ENCODE measurements around the gene ARFGEF2. TPM values are rescaled to one million over a fixed set of nuclear protein-coding genes. Genes with fewer than 3 reads are reported as not detected.

Gene ARFGEF2
- total RNA-seq, 1 experiment from 2014 or later, result 20.9 TPM

- TF ChIP-seq E2F4 (CRISPR knock-in tag; IDR thresholded peaks at IDR 0.05; ENCODE audit: borderline replicate concordance, low read depth), result no peak
Measured at GRCh38 chr20:48912065-48912464, 9.4 kb upstream of the ARFGEF2 start (continued).

GRCh38 chr20:48916699-48917098 is 4.8 kb upstream of the ARFGEF2 start:
- CTCF ChIA-PET, result interaction anchor here (1.3 kb wide), 1 partner anchor 259 kb away, joined by 4 read pairs; no protein-coding TSS in a partner anchor
- POLR2A ChIA-PET, result no interaction called here
- H3K9me3 Mint-ChIP-seq, result no peaks in the 10 kb centered on the region
- no peak overlapping the region for H3K27ac Mint-ChIP-seq
- no peaks in the 10 kb centered on the region for H3K36me3 Mint-ChIP-seq
- no peak for DNase-seq (ENCODE audit: low spot score)
- H3K27me3 Mint-ChIP-seq (ENCODE audit: low read depth), result 0 out of 2 replicates have a peak, but pooled peaks cover 3% of the 10 kb centered on the region
- no peak for ATAC-seq
- peaks cover 10% of the 10 kb centered on the region; the same call in 1 of the 2 replicates for H3K4me1 Mint-ChIP-seq
- H3K4me3 Mint-ChIP-seq, result no peak overlapping the region
- TF ChIP-seq NR1H2 (CRISPR knock-in tag; IDR thresholded peaks at IDR 0.05) (no peak), RELA (CRISPR knock-in tag; IDR thresholded peaks at IDR 0.05; ENCODE audit: borderline replicate concordance) (no peak), CTCF (IDR thresholded peaks at IDR 0.05) (no peak), ZNF671 (CRISPR knock-in tag; IDR thresholded peaks at IDR 0.05) (no peak), ELF4 (CRISPR knock-in tag; IDR thresholded peaks at IDR 0.05; ENCODE audit: low read depth) (no peak), E2F1 (CRISPR knock-in tag; IDR thresholded peaks at IDR 0.05) (no peak), JAZF1 (CRISPR knock-in tag; IDR thresholded peaks at IDR 0.05) (no peak), ZNF232 (CRISPR knock-in tag; IDR thresholded peaks at IDR 0.05) (no peak), ZNF138 (CRISPR knock-in tag; conservative IDR thresholded peaks at IDR 0.05) (no peak), ESRRA (CRISPR knock-in tag; IDR thresholded peaks at IDR 0.05; ENCODE audit: borderline replicate concordance) (no peak)

GRCh38 chr20:48919336-48919881 is 2.1 kb upstream of the ARFGEF2 start:
- H3K4me3 Mint-ChIP-seq, result 0 out of 2 replicates have a peak overlapping the region, but pooled peaks have one; percentile 4
- TF ChIP-seq MAX (CRISPR knock-in tag; IDR thresholded peaks at IDR 0.05), result no peak
- no peak for TF ChIP-seq ZNF512 (CRISPR knock-in tag; IDR thresholded peaks at IDR 0.05; ENCODE audit: borderline replicate concordance)
- no peak for TF ChIP-seq ZNF219 (CRISPR knock-in tag; IDR thresholded peaks at IDR 0.05; ENCODE audit: borderline replicate concordance)
- no peak for TF ChIP-seq ESRRA (CRISPR knock-in tag; IDR thresholded peaks at IDR 0.05; ENCODE audit: borderline replicate concordance)
- TF ChIP-seq ZMAT4 (CRISPR knock-in tag; IDR thresholded peaks at IDR 0.05), result no peak
- TF ChIP-seq CREM (CRISPR knock-in tag; IDR thresholded peaks at IDR 0.05), result no peak
- TF ChIP-seq FOXP1 (CRISPR knock-in tag; IDR thresholded peaks at IDR 0.05; ENCODE audit: borderline replicate concordance), result no peak
- TF ChIP-seq AFF4 (CRISPR knock-in tag; IDR thresholded peaks at IDR 0.05; ENCODE audit: borderline replicate concordance), result no peak
- TF ChIP-seq KAT7 (CRISPR knock-in tag; IDR thresholded peaks at IDR 0.05; ENCODE audit: borderline replicate concordance), result no peak
- TF ChIP-seq SMAD4 (CRISPR knock-in tag; IDR thresholded peaks at IDR 0.05), result no peak

More at GRCh38 chr20:48919336-48919881, 2.1 kb upstream of the ARFGEF2 start:
- H3K27ac Mint-ChIP-seq, result no peak overlapping the region; the same call in 1 of the 2 replicates
- ChIA-PET CTCF (no interaction called here), POLR2A (no interaction called here)
- DNase-seq (ENCODE audit: low spot score) (no peak), ATAC-seq (no peak)
- H3K27me3 Mint-ChIP-seq (ENCODE audit: low read depth), result 0 out of 2 replicates have a peak, but pooled peaks cover 3% of the 10 kb centered on the region
- peaks cover 27% of the 10 kb centered on the region for H3K4me1 Mint-ChIP-seq
- no peaks in the 10 kb centered on the region for H3K36me3 Mint-ChIP-seq
- no peaks in the 10 kb centered on the region for H3K9me3 Mint-ChIP-seq

Data from WTC11 (cell line).